Epidermal melanocyte (primary cell): Measurements from ENCODE around the gene CIAO2B.

Experiments used
- DNase-seq: peaks from one replicate; pipeline ENCODE4 v3.0.0; 2011; ENCODE audit warnings: low spot score; ENCODE audit not compliant: insufficient read length

Gene CIAO2B

DNA sequence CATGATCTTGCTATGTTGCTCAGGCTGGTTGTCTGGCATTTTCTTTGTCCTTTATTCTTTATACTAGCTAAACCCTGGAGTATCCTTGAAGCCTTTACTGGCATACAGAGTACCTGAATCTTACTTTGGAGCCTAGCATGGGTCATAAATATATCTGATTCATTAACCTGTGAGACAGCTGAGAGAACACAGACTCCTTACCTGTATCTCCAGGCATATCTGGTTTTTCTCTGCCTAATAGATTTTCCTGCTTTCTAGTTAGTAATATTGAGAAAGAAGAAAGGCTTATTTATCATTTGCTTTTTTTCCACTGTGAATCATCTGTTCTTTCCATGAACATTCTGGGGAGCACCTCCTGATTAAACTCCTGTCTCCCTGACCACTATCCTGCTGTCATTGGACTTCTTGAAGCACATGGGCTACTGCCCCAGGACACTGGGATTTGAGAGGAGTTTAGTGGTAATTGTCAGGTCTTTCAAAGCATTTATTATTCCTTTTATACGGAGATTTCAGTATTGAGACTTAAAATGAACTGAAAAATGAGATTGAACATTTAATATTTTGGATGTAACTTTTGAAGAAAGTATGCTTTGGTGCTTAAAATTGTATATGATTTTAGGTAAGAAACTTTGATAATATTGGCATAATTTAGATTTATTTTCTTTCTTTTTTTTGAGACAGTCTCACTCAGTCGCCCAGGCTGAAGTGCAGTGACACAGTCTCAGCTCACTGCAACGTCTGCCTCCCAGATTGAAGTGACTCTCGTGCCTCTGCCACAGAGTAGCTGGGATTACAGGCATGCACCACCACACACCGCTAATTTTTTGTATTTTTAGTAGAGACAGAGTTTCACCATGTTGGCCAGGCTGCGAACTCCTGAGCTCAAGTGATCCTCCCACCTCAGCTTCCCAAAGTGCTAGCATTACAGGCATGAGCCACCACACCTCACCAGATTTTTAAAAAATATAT lies 45.3 kb downstream of the CIAO2B start:
- DNase-seq = no peak

DNA sequence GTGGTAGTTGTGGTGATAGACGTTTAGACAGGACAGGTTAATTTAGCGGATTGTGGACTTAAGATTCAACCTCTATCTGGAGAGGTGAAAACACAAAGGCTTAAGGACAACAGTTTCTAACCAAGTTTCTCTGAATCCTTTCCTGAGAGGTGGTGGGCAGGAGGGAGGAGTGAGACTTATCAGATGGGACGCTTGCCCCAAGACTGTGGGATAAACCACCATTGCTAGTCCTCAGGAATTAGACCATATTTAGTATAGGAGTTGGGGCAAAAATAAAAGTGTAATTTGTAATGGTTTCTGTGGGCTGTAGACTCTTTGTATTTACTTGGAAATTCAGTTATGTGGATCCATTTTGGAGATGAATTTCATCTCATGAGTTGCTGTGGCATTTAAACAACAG lies 47.3 kb downstream of the CIAO2B start:
- no peak for DNase-seq

DNA sequence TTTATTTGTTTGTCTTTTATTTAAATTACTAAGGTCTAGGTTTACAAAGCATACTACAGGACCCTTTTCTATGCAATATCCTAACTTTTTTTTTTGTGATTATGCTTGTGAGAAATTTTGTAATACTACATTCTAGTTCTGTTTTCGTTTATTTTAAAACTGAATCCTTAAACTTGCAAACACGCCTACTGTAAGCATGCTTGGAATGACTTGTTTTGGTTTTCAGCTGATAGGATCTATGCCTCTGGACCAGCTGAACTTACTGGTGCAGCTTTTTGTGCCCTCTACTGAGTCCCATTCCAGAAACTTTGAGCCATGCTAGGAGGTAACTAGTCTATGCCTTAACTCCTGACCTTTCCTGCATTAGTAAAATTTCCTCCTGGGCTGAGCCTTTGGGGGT lies 47.9 kb downstream of the CIAO2B start:
- no peak for DNase-seq

DNA sequence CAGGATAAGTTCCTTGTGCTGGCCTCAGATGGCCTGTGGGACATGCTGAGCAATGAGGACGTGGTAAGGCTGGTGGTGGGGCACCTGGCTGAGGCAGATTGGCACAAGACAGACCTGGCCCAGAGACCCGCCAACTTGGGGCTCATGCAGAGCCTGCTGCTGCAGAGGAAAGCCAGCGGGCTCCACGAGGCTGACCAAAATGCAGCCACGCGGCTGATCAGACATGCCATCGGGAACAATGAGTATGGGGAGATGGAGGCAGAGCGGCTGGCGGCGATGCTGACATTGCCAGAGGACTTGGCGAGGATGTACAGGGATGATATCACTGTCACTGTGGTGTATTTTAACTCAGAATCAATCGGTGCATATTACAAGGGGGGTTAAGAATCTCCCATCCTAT lies 48.7 kb downstream of the CIAO2B start:
- no peak for DNase-seq

- no peak for DNase-seq
Observed at GRCh38 chr16:66882702-66883101, 51.5 kb downstream of the CIAO2B start.
